ENCODE results near the gene FAM193A. TPM values are rescaled to one million over a fixed set of nuclear protein-coding genes. Genes with fewer than 3 reads are reported as not detected.

FAM193A gene
- total RNA-seq, 6 experiments from 2014 or later: 20.4 to 22.3 (median 20.8) TPM

DNA sequence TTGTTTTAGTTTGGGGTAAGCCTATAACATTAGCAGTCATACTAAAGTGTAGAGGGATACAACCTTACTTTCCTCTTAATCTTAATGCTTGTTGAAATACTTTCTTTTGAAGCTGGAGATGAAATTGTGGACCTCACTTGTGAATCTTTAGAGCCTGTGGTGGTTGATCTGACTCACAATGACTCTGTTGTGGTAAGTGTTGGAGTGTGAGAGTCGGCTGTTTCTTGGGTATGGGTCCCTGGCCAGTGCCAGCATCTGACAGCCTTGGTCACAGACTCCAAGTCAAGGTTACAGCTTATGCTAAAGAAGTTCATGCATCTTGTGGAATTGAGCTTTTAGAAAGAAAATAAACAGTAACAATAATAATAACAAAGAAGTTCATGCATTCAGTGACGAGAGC is 35.9 kb upstream of the FAM193A start:
- TF ChIP-seq, protein P1, sequence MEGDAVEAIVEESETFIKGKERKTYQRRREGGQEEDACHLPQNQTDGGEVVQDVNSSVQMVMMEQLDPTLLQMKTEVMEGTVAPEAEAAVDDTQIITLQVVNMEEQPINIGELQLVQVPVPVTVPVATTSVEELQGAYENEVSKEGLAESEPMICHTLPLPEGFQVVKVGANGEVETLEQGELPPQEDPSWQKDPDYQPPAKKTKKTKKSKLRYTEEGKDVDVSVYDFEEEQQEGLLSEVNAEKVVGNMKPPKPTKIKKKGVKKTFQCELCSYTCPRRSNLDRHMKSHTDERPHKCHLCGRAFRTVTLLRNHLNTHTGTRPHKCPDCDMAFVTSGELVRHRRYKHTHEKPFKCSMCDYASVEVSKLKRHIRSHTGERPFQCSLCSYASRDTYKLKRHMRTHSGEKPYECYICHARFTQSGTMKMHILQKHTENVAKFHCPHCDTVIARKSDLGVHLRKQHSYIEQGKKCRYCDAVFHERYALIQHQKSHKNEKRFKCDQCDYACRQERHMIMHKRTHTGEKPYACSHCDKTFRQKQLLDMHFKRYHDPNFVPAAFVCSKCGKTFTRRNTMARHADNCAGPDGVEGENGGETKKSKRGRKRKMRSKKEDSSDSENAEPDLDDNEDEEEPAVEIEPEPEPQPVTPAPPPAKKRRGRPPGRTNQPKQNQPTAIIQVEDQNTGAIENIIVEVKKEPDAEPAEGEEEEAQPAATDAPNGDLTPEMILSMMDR (IDR thresholded peaks at IDR 0.05): no peak
- DNase-seq: no peak
- H3K27ac Mint-ChIP-seq: no peak overlapping the region
- no peaks in the 10 kb centered on the region for H3K4me1 Mint-ChIP-seq (ENCODE audit: low read depth)
- H3K9me3 Mint-ChIP-seq: no peaks in the 10 kb centered on the region
- H3K36me3 Mint-ChIP-seq (ENCODE audit: low read depth): peaks cover 31% of the 10 kb centered on the region
- H3K27me3 Mint-ChIP-seq (ENCODE audit: insufficient read depth): no peaks in the 10 kb centered on the region
- no peak overlapping the region for H3K4me3 Mint-ChIP-seq

DNA sequence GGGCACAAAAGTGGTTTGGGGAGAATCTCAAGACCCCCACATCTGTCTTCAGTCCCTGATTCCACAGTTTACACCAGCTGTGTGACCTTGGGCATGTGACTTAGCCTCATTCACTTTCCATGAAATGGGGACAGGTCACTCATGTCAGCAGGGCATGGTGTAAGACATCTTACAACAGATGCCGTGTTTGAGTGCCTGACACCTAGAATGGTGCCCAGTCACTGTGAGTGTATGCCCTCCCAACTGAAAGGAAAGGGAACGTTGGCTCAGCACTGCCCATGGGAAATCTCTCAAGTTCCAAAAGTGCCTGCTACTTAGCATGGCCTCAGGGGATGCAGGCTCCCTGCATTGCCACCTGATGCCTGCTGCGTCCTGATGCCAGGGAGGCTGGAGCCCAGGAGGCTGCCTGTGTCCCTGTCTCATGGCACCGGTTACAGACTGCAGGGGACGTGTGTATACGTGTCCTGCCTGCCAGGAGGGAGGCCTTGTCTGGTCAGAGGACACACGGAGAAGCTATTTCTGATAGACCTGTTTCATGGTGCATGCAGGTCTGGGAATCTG is 35.3 kb upstream of the FAM193A start:
- TF ChIP-seq, protein P1 (IDR thresholded peaks at IDR 0.05): no peak
- Mint-ChIP-seq H3K4me1 (ENCODE audit: low read depth) (no peaks in the 10 kb centered on the region), H3K27me3 (ENCODE audit: insufficient read depth) (no peaks in the 10 kb centered on the region), H3K4me3 (no peak overlapping the region), H3K36me3 (ENCODE audit: low read depth) (peaks cover 31% of the 10 kb centered on the region), H3K9me3 (no peaks in the 10 kb centered on the region), H3K27ac (no peak overlapping the region)
- DNase-seq: no peak

DNA sequence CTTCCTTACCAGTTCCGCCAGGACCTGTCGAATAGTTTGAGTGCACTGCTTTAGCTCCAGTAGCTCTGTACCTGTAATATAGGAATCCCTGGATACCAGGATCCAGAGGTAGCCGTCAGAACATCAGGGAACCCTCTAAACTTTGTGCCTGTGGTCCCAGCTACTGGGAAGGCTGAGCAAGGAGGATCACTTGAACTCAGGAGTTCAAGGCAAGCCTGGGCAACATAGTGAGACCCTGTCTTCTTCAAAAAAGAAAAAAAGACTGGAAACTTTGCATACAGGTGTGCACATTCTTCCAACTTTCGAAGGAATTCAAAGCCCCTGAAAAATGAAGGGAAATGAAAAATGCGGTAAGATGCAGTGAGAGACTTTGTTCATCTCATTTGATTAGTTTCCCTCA is 32.6 kb upstream of the FAM193A start:
- Mint-ChIP-seq H3K27ac (no peak overlapping the region), H3K36me3 (ENCODE audit: low read depth) (peaks cover 17% of the 10 kb centered on the region), H3K4me3 (no peak overlapping the region), H3K9me3 (no peaks in the 10 kb centered on the region), H3K27me3 (ENCODE audit: insufficient read depth) (no peaks in the 10 kb centered on the region), H3K4me1 (ENCODE audit: low read depth) (no peaks in the 10 kb centered on the region)
- DNase-seq: no peak
- TF ChIP-seq, protein P1 (IDR thresholded peaks at IDR 0.05): no peak

DNA sequence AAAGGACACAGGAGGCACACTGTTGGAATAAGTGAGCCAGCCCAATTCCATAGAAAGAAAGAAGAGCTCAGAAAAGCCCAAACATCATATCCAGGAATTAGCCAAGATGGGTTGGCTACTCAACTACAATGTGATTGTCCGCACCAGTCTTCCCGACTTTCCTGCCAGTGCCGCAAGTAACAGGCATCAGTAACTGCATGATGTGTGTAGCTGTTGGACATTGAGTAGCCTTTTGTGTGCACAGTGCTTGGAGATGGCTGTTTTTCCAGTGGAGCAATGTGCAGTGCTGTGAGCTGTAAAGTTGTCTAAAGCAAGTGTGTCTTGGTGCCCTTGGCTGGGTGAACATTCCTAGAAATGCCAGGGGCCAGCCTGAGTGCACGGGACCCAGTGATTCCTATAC is 29.2 kb upstream of the FAM193A start:
- no peak overlapping the region for H3K27ac Mint-ChIP-seq

DNA sequence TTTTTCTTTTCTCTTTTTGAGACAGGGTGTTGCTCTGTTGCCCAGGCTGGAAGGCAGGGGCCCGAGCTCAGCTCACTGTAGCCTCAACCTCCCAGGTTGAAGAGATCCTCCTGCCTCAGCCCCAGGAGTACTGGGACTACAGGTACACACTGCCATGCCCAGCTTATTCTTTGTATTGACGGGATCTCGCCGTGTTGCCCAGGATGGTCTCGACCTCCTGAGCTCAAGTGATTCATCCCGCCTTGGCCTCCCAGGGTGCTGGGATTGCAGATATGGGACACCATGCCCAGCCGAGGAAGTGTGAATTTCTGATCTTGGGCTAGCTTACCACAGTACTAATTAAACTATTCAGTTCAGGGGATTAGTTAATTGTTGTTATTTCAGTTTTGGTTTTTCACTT is 28.6 kb upstream of the FAM193A start:
- no peak overlapping the region for H3K27ac Mint-ChIP-seq
- DNase-seq: no peak
- H3K36me3 Mint-ChIP-seq (ENCODE audit: low read depth): peaks cover 6% of the 10 kb centered on the region; the same call in 1 of the 2 replicates
- no peaks in the 10 kb centered on the region for H3K9me3 Mint-ChIP-seq
- H3K27me3 Mint-ChIP-seq (ENCODE audit: insufficient read depth): no peaks in the 10 kb centered on the region; the same call in 1 of the 2 replicates
- no peaks in the 10 kb centered on the region for H3K4me1 Mint-ChIP-seq (ENCODE audit: low read depth)
- no peak overlapping the region for H3K4me3 Mint-ChIP-seq
- TF ChIP-seq, protein P1 (IDR thresholded peaks at IDR 0.05): no peak

More for the DNA sequence above, 29.2 kb upstream of the FAM193A start:
- Mint-ChIP-seq H3K9me3 (no peaks in the 10 kb centered on the region), H3K27me3 (ENCODE audit: insufficient read depth) (no peaks in the 10 kb centered on the region; the same call in 1 of the 2 replicates), H3K4me3 (no peak overlapping the region), H3K4me1 (ENCODE audit: low read depth) (no peaks in the 10 kb centered on the region), H3K36me3 (ENCODE audit: low read depth) (peaks cover 5% of the 10 kb centered on the region; the same call in 1 of the 2 replicates)
- DNase-seq: no peak
- TF ChIP-seq, protein P1 (IDR thresholded peaks at IDR 0.05): no peak
